HCT116 (cell line): Measurements from ENCODE around the gene WDR45B. TPM values are rescaled to one million over a fixed set of nuclear protein-coding genes. Genes with fewer than 3 reads are reported as not detected.

ENCODE experiments used
- ATAC-seq: fragments of 200-7000 bp; cut with Tn5 transposase; 2 replicates; pipeline ENCODE4 v1.9.1; 2020; ENCODE audit warnings: mild to moderate bottlenecking, moderate library complexity
- BruUV-seq: library from RNA; stranded (reverse); fragments of 400-500 nt; replicated peaks from 2 replicates; lab custom pipeline; 2021; lab: Mats Ljungman, UMichigan
- CTCF ChIA-PET: fragments of 300-600 bp; sonication (Branson Sonifier 250); formaldehyde crosslinking; loops from one replicate; lab custom pipeline; 2021; ENCODE audit warnings: antibody characterized with exemption; lab: Charles Lee
- POLR2A ChIA-PET: fragments of 300-600, 350-600 bp; sonication (Branson Sonifier 250); formaldehyde crosslinking; loops from one replicate; lab custom pipeline; 2021; ENCODE audit warnings: antibody characterized with exemption; lab: Charles Lee
- RAD21 ChIA-PET, 2 experiments: fragments of 300-600 bp; sonication (Branson Sonifier 250); formaldehyde crosslinking; loops; one replicate each; lab custom pipeline; 2023; ENCODE audit warnings: low total read pairs in 2 of 2; ENCODE audit not compliant: uncharacterized antibody in 2 of 2, unreplicated experiment in 2 of 2, low non-redundant PET in 1 of 2; lab: Charles Lee
- DNase-seq: peaks from one replicate; pipeline ENCODE4 v3.0.0-alpha.2; 2010; ENCODE audit warnings: low read depth, low spot score
- H2AFZ ChIP-seq: fragments of 200-600 bp; shearing (Covaris generic), sonication (generic); 2 replicates; pipeline ENCODE4 v1.6.1; 2017; ENCODE audit warnings: low read depth, mixed run types, mixed read lengths, antibody characterized with exemption, low read length; ENCODE audit not compliant: poor library complexity, severe bottlenecking
- H3K27ac ChIP-seq: 2 replicates; pipeline ENCODE4 v1.5.1; 2012; ENCODE audit warnings: low read depth, low read length
- H3K27me3 ChIP-seq: fragments of 200-600 bp; sonication (generic); 2 replicates; pipeline ENCODE4 v1.6.1; 2016; ENCODE audit warnings: mixed run types, low read length, mixed read lengths; ENCODE audit not compliant: insufficient read depth
- H3K36me3 ChIP-seq, 2 experiments: fragments of 200-500 bp in 1 of 2; fragments of 200-600 bp in 1 of 2; sonication (Bioruptor generic) in 1 of 2; sonication (generic) in 1 of 2; 2 replicates each; pipeline versions ENCODE4 v1.5.1 to v1.6.1; 2014 to 2016; ENCODE audit warnings: low read length in 2 of 2, inconsistent platforms in 1 of 2, mixed read lengths in 1 of 2, mixed run types in 1 of 2; ENCODE audit not compliant: insufficient read depth in 2 of 2, control insufficient read depth in 1 of 2
- H3K4me1 ChIP-seq, 2 experiments: fragments of 200-600 bp in 1 of 2; sonication (generic) in 1 of 2; 2 replicates each; pipeline versions ENCODE4 v1.5.1 to v1.6.1; 2012 to 2017; ENCODE audit warnings: low read length in 2 of 2, inconsistent platforms in 1 of 2, mild to moderate bottlenecking in 1 of 2, mixed read lengths in 1 of 2, mixed run types in 1 of 2, moderate library complexity in 1 of 2; ENCODE audit not compliant: insufficient read depth in 2 of 2, control insufficient read depth in 1 of 2
- H3K4me2 ChIP-seq: fragments of 200-600 bp; sonication (generic); 2 replicates; pipeline ENCODE4 v1.6.1; 2017; ENCODE audit warnings: mixed run types, low read length, mixed read lengths
- H3K4me3 ChIP-seq, 2 experiments: fragments of 200-600 bp in 1 of 2; sonication (generic) in 1 of 2; replicated peaks in 1 of 2; 2 replicates each; pipeline ENCODE4 v1.5.1; 2011 to 2016; ENCODE audit warnings: low read length in 2 of 2, control low read depth in 1 of 2, low read depth in 1 of 2, mild to moderate bottlenecking in 1 of 2, mixed read lengths in 1 of 2, mixed run types in 1 of 2
- H3K79me2 ChIP-seq: fragments of 200-600 bp; sonication (generic); 2 replicates; pipeline ENCODE4 v1.6.1; 2017; ENCODE audit warnings: mild to moderate bottlenecking, mixed run types, low read length, moderate library complexity, mixed read lengths; ENCODE audit not compliant: insufficient read depth
- H3K9ac ChIP-seq: fragments of 200-600 bp; sonication (generic); 2 replicates; pipeline ENCODE4 v1.6.1; 2016; ENCODE audit warnings: low read length, mixed read lengths
- H3K9me2 ChIP-seq: fragments of 200-600 bp; sonication (generic), shearing (Covaris generic); 2 replicates; pipeline ENCODE4 v1.6.1; 2017; ENCODE audit warnings: mixed run types, mild to moderate bottlenecking, moderate library complexity; ENCODE audit not compliant: insufficient read depth
- H3K9me3 ChIP-seq, 2 experiments: fragments of 200-500 bp in 1 of 2; fragments of 200-600 bp in 1 of 2; sonication (Bioruptor generic) in 1 of 2; sonication (generic) in 1 of 2; 2 replicates each; pipeline ENCODE4 v1.6.1; 2014 to 2017; ENCODE audit warnings: low read length in 2 of 2, mixed read lengths in 2 of 2, inconsistent platforms in 1 of 2, low read depth in 1 of 2, mild to moderate bottlenecking in 1 of 2, mixed run types in 1 of 2, moderate library complexity in 1 of 2; ENCODE audit not compliant: control insufficient read depth in 1 of 2, insufficient read depth in 1 of 2
- H4K20me1 ChIP-seq: fragments of 200-600 bp; sonication (generic), shearing (Covaris generic); 2 replicates; pipeline ENCODE4 v1.6.1; 2017; ENCODE audit warnings: mixed run types, mild to moderate bottlenecking, moderate library complexity; ENCODE audit not compliant: insufficient read depth
- CBX3 ChIP-seq: IDR thresholded peaks from 2 replicates; pipeline ENCODE4 v1.6.1; 2012; ENCODE audit warnings: low read depth
- CEBPB ChIP-seq: IDR thresholded peaks from 2 replicates; pipeline ENCODE4 v1.6.1; 2012; ENCODE audit warnings: low read depth
- EZH2phosphoT487 ChIP-seq: fragments of 200-600 bp; IDR thresholded peaks from 2 replicates; pipeline ENCODE4 v1.6.1; 2018; ENCODE audit warnings: antibody characterized with exemption, borderline replicate concordance
- JUND ChIP-seq: IDR thresholded peaks from 2 replicates; pipeline ENCODE4 v1.6.1; 2012
- POLR2AphosphoS5 ChIP-seq: IDR thresholded peaks from 2 replicates; pipeline ENCODE4 v1.6.1; 2011; ENCODE audit warnings: mild to moderate bottlenecking, low read depth, low read length, moderate library complexity
- SIN3A ChIP-seq: IDR thresholded peaks from 2 replicates; pipeline ENCODE4 v1.6.1; 2012; ENCODE audit warnings: low read depth
- SRF ChIP-seq: IDR thresholded peaks from 2 replicates; pipeline ENCODE4 v1.6.1; 2012; ENCODE audit warnings: low read depth
- TCF7L2 ChIP-seq: IDR thresholded peaks from 2 replicates; pipeline ENCODE4 v1.7.0; 2011; ENCODE audit warnings: borderline replicate concordance, inconsistent platforms; ENCODE audit not compliant: insufficient read depth, insufficient read length; ENCODE audit errors: extremely low read depth
- YY1 ChIP-seq: IDR thresholded peaks from 2 replicates; pipeline ENCODE4 v1.6.1; 2011; ENCODE audit warnings: low read length, low read depth, moderate library complexity, mild to moderate bottlenecking; ENCODE audit not compliant: insufficient replicate concordance; ENCODE audit errors: extremely low read depth
- ZFX ChIP-seq: fragments of 450-650 bp; IDR thresholded peaks from 2 replicates; pipeline ENCODE4 v1.6.1; 2017
- intact Hi-C: fragments of 100-400 bp; cut with micrococcal nuclease; formaldehyde crosslinking; loops from 2 replicates; pipeline ENCODE4 v1.10.0; 2022
- total RNA-seq: library from RNA; stranded (reverse); gene quantifications from one replicate; pipeline ENCODE4 v1.2.1, GENCODE V29; 2021; ENCODE audit not compliant: unreplicated experiment
- TF ChIP-seq, protein P1 (sequence below): IDR thresholded peaks from 2 replicates; pipeline ENCODE4 v1.6.1; 2011; ENCODE audit warnings: mild to moderate bottlenecking, low read length, moderate library complexity; ENCODE audit not compliant: insufficient replicate concordance; ENCODE audit errors: extremely low read depth
- TF ChIP-seq, protein P2 (sequence below): IDR thresholded peaks from 2 replicates; pipeline ENCODE4 v1.6.1; 2012
- TF ChIP-seq, protein P3 (sequence below): IDR thresholded peaks from 2 replicates; pipeline ENCODE4 v1.6.1; 2012; ENCODE audit warnings: low read depth
- TF ChIP-seq, protein P4 (sequence below): IDR thresholded peaks from 2 replicates; pipeline ENCODE4 v1.6.1; 2012

Gene WDR45B
- total RNA-seq, 1 experiment from 2014 or later, result 117 TPM

DNA sequence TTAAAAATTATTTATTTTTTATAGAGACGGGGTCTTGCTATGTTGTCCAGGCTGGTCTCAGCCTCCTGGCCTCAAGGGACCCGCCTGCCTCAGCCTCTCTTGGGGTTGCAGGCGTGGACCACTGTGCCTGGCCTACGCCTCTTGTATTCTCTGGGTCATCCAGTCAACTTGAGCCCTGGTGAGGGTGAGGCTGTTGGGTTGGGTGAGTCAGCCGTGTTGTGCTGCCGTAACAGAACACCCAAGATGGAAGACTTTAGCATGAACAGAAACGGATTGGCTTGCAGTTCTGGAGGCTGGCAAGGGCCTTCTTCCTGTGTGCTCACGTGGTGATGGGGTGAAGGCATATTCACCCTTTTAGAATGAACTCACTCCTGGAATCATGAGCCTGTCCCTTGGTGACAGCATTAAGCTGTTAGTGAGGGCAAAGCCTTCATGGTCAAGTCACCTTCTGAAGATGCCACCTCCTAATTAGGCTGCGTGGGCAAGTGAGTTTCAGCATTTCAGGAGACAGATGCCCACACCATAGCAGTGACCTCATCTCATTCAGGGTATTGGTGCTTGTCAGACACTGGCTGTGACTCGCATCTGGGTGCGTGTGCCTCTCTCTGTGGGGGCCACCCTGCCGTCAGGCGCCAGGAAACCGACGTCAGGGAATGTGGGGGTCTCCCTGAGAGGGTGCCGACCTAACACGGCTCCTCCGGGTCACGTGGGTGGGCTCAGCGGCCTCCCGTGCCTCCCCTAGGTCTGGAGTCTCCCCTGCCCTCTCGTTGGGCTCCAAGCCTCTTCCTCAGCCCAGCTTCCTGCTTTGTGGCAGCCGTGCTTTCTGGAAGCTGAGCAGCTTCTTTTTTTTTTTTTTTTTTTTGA lies 49.8 kb downstream of the WDR45B start (continued):
- TF ChIP-seq, protein P1, sequence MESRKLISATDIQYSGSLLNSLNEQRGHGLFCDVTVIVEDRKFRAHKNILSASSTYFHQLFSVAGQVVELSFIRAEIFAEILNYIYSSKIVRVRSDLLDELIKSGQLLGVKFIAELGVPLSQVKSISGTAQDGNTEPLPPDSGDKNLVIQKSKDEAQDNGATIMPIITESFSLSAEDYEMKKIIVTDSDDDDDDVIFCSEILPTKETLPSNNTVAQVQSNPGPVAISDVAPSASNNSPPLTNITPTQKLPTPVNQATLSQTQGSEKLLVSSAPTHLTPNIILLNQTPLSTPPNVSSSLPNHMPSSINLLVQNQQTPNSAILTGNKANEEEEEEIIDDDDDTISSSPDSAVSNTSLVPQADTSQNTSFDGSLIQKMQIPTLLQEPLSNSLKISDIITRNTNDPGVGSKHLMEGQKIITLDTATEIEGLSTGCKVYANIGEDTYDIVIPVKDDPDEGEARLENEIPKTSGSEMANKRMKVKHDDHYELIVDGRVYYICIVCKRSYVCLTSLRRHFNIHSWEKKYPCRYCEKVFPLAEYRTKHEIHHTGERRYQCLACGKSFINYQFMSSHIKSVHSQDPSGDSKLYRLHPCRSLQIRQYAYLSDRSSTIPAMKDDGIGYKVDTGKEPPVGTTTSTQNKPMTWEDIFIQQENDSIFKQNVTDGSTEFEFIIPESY, result no peak
- TF ChIP-seq, protein P2, sequence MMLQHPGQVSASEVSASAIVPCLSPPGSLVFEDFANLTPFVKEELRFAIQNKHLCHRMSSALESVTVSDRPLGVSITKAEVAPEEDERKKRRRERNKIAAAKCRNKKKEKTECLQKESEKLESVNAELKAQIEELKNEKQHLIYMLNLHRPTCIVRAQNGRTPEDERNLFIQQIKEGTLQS, result no peak
- no peak for TF ChIP-seq EZH2phosphoT487
- no peak for TF ChIP-seq CEBPB
- TF ChIP-seq YY1, result no peak
- no peak for TF ChIP-seq SRF
- no peak for TF ChIP-seq CBX3
- TF ChIP-seq ZFX, result no peak

DNA sequence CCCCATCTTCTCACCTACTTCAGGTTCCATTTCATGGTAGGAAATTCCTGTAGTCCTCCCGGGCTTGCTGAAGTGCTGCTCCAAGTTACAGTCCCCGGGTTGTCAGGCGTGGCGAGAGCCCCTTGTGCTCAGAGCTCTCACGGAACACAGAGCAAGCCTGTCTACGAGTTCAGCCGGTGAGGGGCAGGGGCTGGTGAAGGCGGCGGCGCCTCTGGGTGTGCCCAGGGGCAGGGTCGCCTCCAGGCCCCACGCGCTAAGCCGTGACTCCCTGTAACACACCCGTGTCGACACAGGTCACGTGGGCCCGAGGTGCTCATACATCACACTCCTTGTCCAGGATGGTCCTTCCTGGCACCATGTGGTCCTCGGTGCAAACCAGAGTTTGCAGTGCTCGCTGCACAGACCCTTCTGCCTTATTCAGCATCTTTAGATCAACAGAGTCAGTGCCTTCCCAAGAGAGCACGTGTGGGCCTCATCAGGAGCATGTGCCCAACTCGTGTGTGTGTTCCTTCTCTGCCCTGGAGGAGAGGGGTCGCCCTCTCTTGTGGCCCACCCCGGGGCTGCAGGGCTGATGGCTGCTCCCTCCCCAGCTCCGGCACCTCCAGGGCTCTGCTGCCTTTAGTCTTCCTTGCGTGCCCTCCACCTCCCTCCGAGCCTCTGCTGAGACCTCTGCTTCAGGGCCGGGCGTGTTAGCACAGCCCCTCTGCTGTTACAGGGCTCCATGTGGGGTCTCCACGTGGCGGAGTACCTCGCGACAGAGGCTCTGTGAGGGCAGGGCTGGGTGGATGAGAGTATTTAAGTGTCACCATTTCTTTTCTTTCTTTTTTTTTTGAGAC lies 51.2 kb downstream of the WDR45B start:
- peaks cover 7% of the 10 kb centered on the region; the same call in 1 of the 2 replicates for H4K20me1 ChIP-seq
- no peak overlapping the region for H3K9ac ChIP-seq
- intact Hi-C loops, result no loop called here
- no peak for DNase-seq
- no peak for ATAC-seq
- no TSS peak for BruUV-seq
- H3K79me2 ChIP-seq, result peaks cover 83% of the 10 kb centered on the region
- H3K27me3 ChIP-seq, result no peaks in the 10 kb centered on the region
- H2AFZ ChIP-seq, result no peak overlapping the region
- H3K4me1 ChIP-seq, result peaks cover 14 to 20% of the 10 kb centered on the region in 2 experiments
- no peak overlapping the region for H3K4me2 ChIP-seq
- ChIA-PET CTCF (no interaction called here), RAD21 (no interaction called here), POLR2A (no interaction called here)
- no peaks in the 10 kb centered on the region for H3K9me3 ChIP-seq
- TF ChIP-seq SIN3A, result no peak
- TF ChIP-seq, protein P3, sequence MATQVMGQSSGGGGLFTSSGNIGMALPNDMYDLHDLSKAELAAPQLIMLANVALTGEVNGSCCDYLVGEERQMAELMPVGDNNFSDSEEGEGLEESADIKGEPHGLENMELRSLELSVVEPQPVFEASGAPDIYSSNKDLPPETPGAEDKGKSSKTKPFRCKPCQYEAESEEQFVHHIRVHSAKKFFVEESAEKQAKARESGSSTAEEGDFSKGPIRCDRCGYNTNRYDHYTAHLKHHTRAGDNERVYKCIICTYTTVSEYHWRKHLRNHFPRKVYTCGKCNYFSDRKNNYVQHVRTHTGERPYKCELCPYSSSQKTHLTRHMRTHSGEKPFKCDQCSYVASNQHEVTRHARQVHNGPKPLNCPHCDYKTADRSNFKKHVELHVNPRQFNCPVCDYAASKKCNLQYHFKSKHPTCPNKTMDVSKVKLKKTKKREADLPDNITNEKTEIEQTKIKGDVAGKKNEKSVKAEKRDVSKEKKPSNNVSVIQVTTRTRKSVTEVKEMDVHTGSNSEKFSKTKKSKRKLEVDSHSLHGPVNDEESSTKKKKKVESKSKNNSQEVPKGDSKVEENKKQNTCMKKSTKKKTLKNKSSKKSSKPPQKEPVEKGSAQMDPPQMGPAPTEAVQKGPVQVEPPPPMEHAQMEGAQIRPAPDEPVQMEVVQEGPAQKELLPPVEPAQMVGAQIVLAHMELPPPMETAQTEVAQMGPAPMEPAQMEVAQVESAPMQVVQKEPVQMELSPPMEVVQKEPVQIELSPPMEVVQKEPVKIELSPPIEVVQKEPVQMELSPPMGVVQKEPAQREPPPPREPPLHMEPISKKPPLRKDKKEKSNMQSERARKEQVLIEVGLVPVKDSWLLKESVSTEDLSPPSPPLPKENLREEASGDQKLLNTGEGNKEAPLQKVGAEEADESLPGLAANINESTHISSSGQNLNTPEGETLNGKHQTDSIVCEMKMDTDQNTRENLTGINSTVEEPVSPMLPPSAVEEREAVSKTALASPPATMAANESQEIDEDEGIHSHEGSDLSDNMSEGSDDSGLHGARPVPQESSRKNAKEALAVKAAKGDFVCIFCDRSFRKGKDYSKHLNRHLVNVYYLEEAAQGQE, result no peak
- TF ChIP-seq SRF, result no peak
- TF ChIP-seq JUND, result no peak
- no peak for TF ChIP-seq TCF7L2
- TF ChIP-seq, protein P4, sequence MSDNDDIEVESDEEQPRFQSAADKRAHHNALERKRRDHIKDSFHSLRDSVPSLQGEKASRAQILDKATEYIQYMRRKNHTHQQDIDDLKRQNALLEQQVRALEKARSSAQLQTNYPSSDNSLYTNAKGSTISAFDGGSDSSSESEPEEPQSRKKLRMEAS, result no peak
- no peak for TF ChIP-seq YY1
- TF ChIP-seq POLR2AphosphoS5, result no peak
- no peak overlapping the region for H3K4me3 ChIP-seq
- no peaks in the 10 kb centered on the region for H3K9me2 ChIP-seq
- peaks cover 41 to 71% of the 10 kb centered on the region in 2 experiments for H3K36me3 ChIP-seq
- H3K27ac ChIP-seq, result no peak overlapping the region
